Measurements from ENCODE around the gene TRAF1.

- no peak for TF ChIP-seq CTCF (IDR thresholded peaks at IDR 0.05)
- TF ChIP-seq POLR2A (IDR thresholded peaks at IDR 0.05) = no peak
Measured at GRCh38 chr9:120931231-120932085, 4.9 kb upstream of the TRAF1 start.
